ENCODE results near the gene USP6. TPM values are rescaled to one million over a fixed set of nuclear protein-coding genes. Genes with fewer than 3 reads are reported as not detected.
A peak's percentile ranks its signal among the peaks of the same experiment; 100 is the strongest.
"Not testable (repeated sequence)": the region's sequence is repeated elsewhere in the genome, so short reads cannot be mapped to it uniquely, and the experiment has no call there.

The USP6 gene
- polyA plus RNA-seq, 1 donor, result 0.54 TPM

DNA sequence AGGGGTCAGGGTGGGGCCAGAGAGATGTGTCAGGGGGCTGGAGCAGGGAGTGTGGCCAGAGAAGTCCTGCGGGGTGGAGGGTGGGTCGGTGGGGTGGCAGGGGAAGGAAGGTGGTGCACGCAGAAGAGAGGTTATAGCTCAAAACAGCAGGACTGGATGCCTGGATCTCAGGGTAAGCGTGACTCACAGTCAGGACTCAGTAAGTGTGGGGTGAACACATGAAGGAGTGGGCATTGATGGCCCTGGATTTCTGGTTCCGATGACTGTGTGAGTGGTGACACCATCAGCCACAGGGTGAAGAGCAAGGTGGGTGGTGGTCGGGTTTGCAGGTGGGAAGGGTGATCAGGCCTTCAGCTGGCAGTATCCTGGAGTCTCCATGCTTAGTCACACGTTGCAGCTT, 6.2 kb downstream of the USP6 start:
- not testable (repeated sequence) for H3K4me3 ChIP-seq (ENCODE audit: low read length); H3K27ac ChIP-seq (ENCODE audit: low read length)

DNA sequence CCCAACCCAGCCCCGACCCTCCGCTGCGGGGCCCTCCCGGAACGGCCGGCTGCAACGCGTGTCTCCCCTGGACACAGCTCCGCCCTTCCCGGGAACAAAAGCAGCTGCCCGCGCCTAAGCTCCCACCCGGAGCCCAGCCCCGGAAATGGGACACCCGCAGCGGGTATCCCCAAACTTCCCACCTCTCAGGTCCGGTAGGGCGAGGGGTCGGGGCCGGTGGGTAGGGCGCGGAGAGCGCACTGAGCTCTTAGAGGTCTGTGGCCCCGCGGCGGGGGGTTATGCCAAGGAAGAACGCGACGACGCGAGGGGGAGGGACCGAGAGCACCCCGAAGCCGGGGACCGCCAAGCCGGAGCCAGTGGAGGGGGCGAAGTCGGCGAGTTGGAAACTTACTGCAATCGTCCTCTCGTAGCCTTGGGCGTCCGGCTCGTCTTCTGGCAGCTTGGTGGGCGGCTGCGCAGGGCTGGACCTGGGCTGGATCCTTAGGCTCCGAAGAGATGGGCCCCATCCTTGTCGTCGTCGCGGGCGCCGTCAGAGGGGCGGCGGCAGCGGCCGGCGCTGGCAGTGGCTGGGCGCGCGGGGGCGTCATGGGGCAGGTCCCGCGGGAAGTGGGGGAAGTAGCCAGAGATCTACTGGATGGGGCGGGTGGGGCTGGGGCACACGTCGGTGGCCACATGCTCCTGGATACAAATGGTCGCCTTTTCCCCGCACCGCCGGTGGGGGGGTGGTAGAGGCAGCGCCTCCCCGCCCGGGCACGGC, 6.9 kb downstream of the USP6 start:
- Histone ChIP-seq H3K4me1 (ENCODE audit: control insufficient read depth, insufficient read depth, low read length) (peaks cover 4% of the 10 kb centered on the region), H3K4me3 (ENCODE audit: low read length) (peak overlapping the region; percentile 49), H3K27ac (ENCODE audit: low read length) (no peak overlapping the region), H3K9me3 (ENCODE audit: control insufficient read depth, low read depth, low read length) (peaks cover 11% of the 10 kb centered on the region), H3K36me3 (ENCODE audit: control insufficient read depth, insufficient read depth, low read length) (no peaks in the 10 kb centered on the region), H3K27me3 (ENCODE audit: control insufficient read depth, insufficient read depth, low read length) (peaks cover 43% of the 10 kb centered on the region)
- no CpG with 5 or more reads among the region's 75 CpGs for WGBS (ENCODE audit: insufficient coverage, low lambda C conversion rate)
- DNase-seq, result peak in 1 of 2 donors; percentile 59

More for the DNA sequence above, 6.2 kb downstream of the USP6 start:
- not testable (repeated sequence) for H3K36me3 ChIP-seq (ENCODE audit: control insufficient read depth, insufficient read depth, low read length); H3K4me1 ChIP-seq (ENCODE audit: control insufficient read depth, insufficient read depth, low read length); DNase-seq
- WGBS (ENCODE audit: insufficient coverage, low lambda C conversion rate), result no CpG with 5 or more reads among the region's 7 CpGs
- Histone ChIP-seq H3K9me3 (ENCODE audit: control insufficient read depth, low read depth, low read length) (peaks cover 11% of the 10 kb centered on the region), H3K27me3 (ENCODE audit: control insufficient read depth, insufficient read depth, low read length) (peaks cover 50% of the 10 kb centered on the region)

- DNase-seq, result no peak
- peaks cover 4% of the 10 kb centered on the region for H3K4me1 ChIP-seq (ENCODE audit: control insufficient read depth, insufficient read depth, low read length)
- H3K27me3 ChIP-seq (ENCODE audit: control insufficient read depth, insufficient read depth, low read length), result peaks cover 35% of the 10 kb centered on the region
- no peak overlapping the region for H3K4me3 ChIP-seq (ENCODE audit: low read length)
- H3K9me3 ChIP-seq (ENCODE audit: control insufficient read depth, low read depth, low read length), result peaks cover 7% of the 10 kb centered on the region
- WGBS (ENCODE audit: insufficient coverage, low lambda C conversion rate), result no CpG with 5 or more reads among the region's 53 CpGs
- no peak overlapping the region for H3K27ac ChIP-seq (ENCODE audit: low read length)
- H3K36me3 ChIP-seq (ENCODE audit: control insufficient read depth, insufficient read depth, low read length), result no peaks in the 10 kb centered on the region
Observed at GRCh38 chr17:5123343-5124124, 7.7 kb downstream of the USP6 start.

GRCh38 chr17:5124125-5124760, 8.4 kb downstream of the USP6 start:
- WGBS (ENCODE audit: insufficient coverage, low lambda C conversion rate), result 60% methylated on average over 1 of the region's 5 CpGs
- not testable (repeated sequence) for H3K4me3 ChIP-seq (ENCODE audit: low read length); H3K36me3 ChIP-seq (ENCODE audit: control insufficient read depth, insufficient read depth, low read length); H3K9me3 ChIP-seq (ENCODE audit: control insufficient read depth, low read depth, low read length); DNase-seq; H3K4me1 ChIP-seq (ENCODE audit: control insufficient read depth, insufficient read depth, low read length); H3K27ac ChIP-seq (ENCODE audit: low read length)
- H3K27me3 ChIP-seq (ENCODE audit: control insufficient read depth, insufficient read depth, low read length), result peaks cover 31% of the 10 kb centered on the region

- H3K4me1 ChIP-seq (ENCODE audit: control insufficient read depth, insufficient read depth, low read length); H3K36me3 ChIP-seq (ENCODE audit: control insufficient read depth, insufficient read depth, low read length); H3K4me3 ChIP-seq (ENCODE audit: low read length); H3K9me3 ChIP-seq (ENCODE audit: control insufficient read depth, low read depth, low read length); DNase-seq; H3K27ac ChIP-seq (ENCODE audit: low read length): not testable (repeated sequence)
- WGBS (ENCODE audit: insufficient coverage, low lambda C conversion rate), result 83% methylated on average over 2 of the region's 7 CpGs
- peaks cover 31% of the 10 kb centered on the region for H3K27me3 ChIP-seq (ENCODE audit: control insufficient read depth, insufficient read depth, low read length)
Observed at GRCh38 chr17:5124896-5125295, 9.1 kb downstream of the USP6 start.

DNA sequence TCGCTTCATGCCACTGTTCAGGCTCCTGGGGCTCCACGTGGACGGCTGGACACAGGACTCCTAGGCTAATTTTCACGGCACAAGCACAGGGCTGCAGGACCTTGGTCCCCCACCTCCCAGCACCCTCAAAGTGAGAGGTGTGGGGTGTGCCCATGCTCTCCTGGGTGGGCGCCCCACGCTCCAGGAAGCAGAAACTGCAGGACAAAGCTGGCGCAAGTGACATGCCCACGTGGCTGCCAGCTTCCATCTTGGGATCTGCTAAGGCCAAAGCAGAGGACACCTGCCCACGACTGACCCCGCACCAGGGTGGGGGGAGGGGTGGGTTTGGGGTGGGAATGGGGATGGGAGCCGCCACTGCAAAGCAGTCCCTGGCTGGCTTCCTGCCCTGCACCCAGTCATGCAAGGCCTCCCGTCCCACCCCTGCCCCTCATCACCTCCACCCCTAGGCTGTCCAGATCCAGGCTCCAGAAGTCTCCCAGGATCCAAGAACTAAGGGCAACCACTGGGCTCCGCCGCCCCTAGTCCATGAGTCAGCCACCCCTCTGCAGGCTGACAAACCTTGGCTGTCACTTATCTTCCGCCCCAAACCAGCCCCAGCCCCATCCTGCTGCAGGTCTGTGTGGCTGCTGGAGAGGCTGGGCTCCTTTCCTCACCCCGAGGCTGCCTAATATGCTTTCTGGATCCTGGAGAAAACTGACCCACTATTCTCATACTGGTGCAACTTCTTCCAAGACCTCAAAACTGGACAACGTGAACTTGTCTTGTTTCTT, 11.1 kb downstream of the USP6 start:
- H3K4me1 ChIP-seq (ENCODE audit: control insufficient read depth, insufficient read depth, low read length), result peaks cover 4% of the 10 kb centered on the region
- H3K27me3 ChIP-seq (ENCODE audit: control insufficient read depth, insufficient read depth, low read length), result peaks cover 24% of the 10 kb centered on the region
- no CpG with 5 or more reads among the region's 17 CpGs for WGBS (ENCODE audit: insufficient coverage, low lambda C conversion rate)
- H3K27ac ChIP-seq (ENCODE audit: low read length), result no peak overlapping the region
- no peak for DNase-seq
- no peak overlapping the region for H3K4me3 ChIP-seq (ENCODE audit: low read length)
- no peaks in the 10 kb centered on the region for H3K36me3 ChIP-seq (ENCODE audit: control insufficient read depth, insufficient read depth, low read length)
- peaks cover 7% of the 10 kb centered on the region for H3K9me3 ChIP-seq (ENCODE audit: control insufficient read depth, low read depth, low read length)

GRCh38 chr17:5127910-5128309, 12.1 kb downstream of the USP6 start:
- no peak overlapping the region for H3K4me3 ChIP-seq (ENCODE audit: low read length)
- H3K27ac ChIP-seq (ENCODE audit: low read length), result no peak overlapping the region
- peaks cover 15% of the 10 kb centered on the region for H3K27me3 ChIP-seq (ENCODE audit: control insufficient read depth, insufficient read depth, low read length)
- H3K36me3 ChIP-seq (ENCODE audit: control insufficient read depth, insufficient read depth, low read length), result no peaks in the 10 kb centered on the region
- DNase-seq, result no peak
- WGBS (ENCODE audit: insufficient coverage, low lambda C conversion rate), result 100% methylated on average over 1 of the region's 4 CpGs
- H3K4me1 ChIP-seq (ENCODE audit: control insufficient read depth, insufficient read depth, low read length), result no peaks in the 10 kb centered on the region
- H3K9me3 ChIP-seq (ENCODE audit: control insufficient read depth, low read depth, low read length), result peaks cover 4% of the 10 kb centered on the region

GRCh38 chr17:5128387-5128786, 12.6 kb downstream of the USP6 start:
- not testable (repeated sequence) for DNase-seq; H3K36me3 ChIP-seq (ENCODE audit: control insufficient read depth, insufficient read depth, low read length); H3K4me3 ChIP-seq (ENCODE audit: low read length); H3K27ac ChIP-seq (ENCODE audit: low read length); H3K9me3 ChIP-seq (ENCODE audit: control insufficient read depth, low read depth, low read length); H3K4me1 ChIP-seq (ENCODE audit: control insufficient read depth, insufficient read depth, low read length)
- no CpG with 5 or more reads among the region's 8 CpGs for WGBS (ENCODE audit: insufficient coverage, low lambda C conversion rate)
- peaks cover 13% of the 10 kb centered on the region for H3K27me3 ChIP-seq (ENCODE audit: control insufficient read depth, insufficient read depth, low read length)

GRCh38 chr17:5128905-5129535, 13.2 kb downstream of the USP6 start:
- WGBS (ENCODE audit: insufficient coverage, low lambda C conversion rate), result no CpG with 5 or more reads among the region's 11 CpGs
- Histone ChIP-seq H3K4me1 (ENCODE audit: control insufficient read depth, insufficient read depth, low read length) (no peaks in the 10 kb centered on the region), H3K9me3 (ENCODE audit: control insufficient read depth, low read depth, low read length) (no peaks in the 10 kb centered on the region), H3K36me3 (ENCODE audit: control insufficient read depth, insufficient read depth, low read length) (no peaks in the 10 kb centered on the region), H3K27me3 (ENCODE audit: control insufficient read depth, insufficient read depth, low read length) (peaks cover 7% of the 10 kb centered on the region), H3K27ac (ENCODE audit: low read length) (no peak overlapping the region), H3K4me3 (ENCODE audit: low read length) (no peak overlapping the region)
- DNase-seq, result no peak

Data from large intestine (tissue), 3 donors.